PC-9 (cell line): Measurements from ENCODE around the gene BCDIN3D. TPM values are rescaled to one million over a fixed set of nuclear protein-coding genes. Genes with fewer than 3 reads are reported as not detected.

Source experiments
- BruUV-seq: library from RNA; stranded (reverse); fragments of 400-500 nt; replicated peaks from 2 replicates; lab custom pipeline; 2021; lab: Mats Ljungman, UMichigan
- CTCF ChIA-PET: fragments of 300-600 bp; sonication (Branson Sonifier 250); formaldehyde crosslinking; loops from one replicate; lab custom pipeline; 2022; ENCODE audit warnings: antibody characterized with exemption; lab: Charles Lee
- POLR2A ChIA-PET: fragments of 300-600 bp; sonication (Branson Sonifier 250); formaldehyde crosslinking; loops from one replicate; lab custom pipeline; 2022; ENCODE audit warnings: antibody characterized with exemption; ENCODE audit not compliant: unreplicated experiment; lab: Charles Lee
- DNase-seq, 2 experiments: peaks; one replicate each; pipeline versions ENCODE4 v3.0.0 to v3.0.0-alpha.2; 2015 to 2022; ENCODE audit warnings: mixed read lengths in 1 of 2
- H2AFZ ChIP-seq: fragments of 200-600 bp; sonication (generic); 2 replicates; pipeline ENCODE4 v1.8.1; 2017; ENCODE audit warnings: antibody characterized with exemption
- H3F3A ChIP-seq: fragments of 200-600 bp; sonication (generic); 2 replicates; pipeline ENCODE4 v1.8.1; 2017; ENCODE audit warnings: antibody characterized with exemption, mild to moderate bottlenecking, low read depth; ENCODE audit not compliant: insufficient read depth
- H3K27ac ChIP-seq: fragments of 200-600 bp; sonication (generic); 2 replicates; pipeline ENCODE4 v1.6.1; 2016; ENCODE audit warnings: mixed run types
- H3K27me3 ChIP-seq: fragments of 200-600 bp; sonication (generic); 2 replicates; pipeline ENCODE4 v1.6.1; 2016; ENCODE audit warnings: low read depth, mixed run types; ENCODE audit not compliant: insufficient read depth
- H3K36me3 ChIP-seq: fragments of 200-600 bp; sonication (generic); 2 replicates; pipeline ENCODE4 v1.6.1; 2016; ENCODE audit warnings: low read depth, mixed run types
- H3K4me1 ChIP-seq: fragments of 200-600 bp; sonication (generic); replicated peaks from 2 replicates; pipeline ENCODE4 v1.6.1; 2016; ENCODE audit warnings: mixed run types; ENCODE audit not compliant: insufficient read depth
- H3K4me2 ChIP-seq: fragments of 200-600 bp; sonication (generic); 2 replicates; pipeline ENCODE4 v1.6.1; 2017; ENCODE audit warnings: mixed run types
- H3K4me3 ChIP-seq: fragments of 200-600 bp; sonication (generic); 2 replicates; pipeline ENCODE4 v1.6.1; 2016; ENCODE audit warnings: mixed run types
- H3K79me2 ChIP-seq: fragments of 200-600 bp; sonication (generic); 2 replicates; pipeline ENCODE4 v1.6.1; 2017; ENCODE audit warnings: low read depth, mixed run types
- H3K9me2 ChIP-seq: fragments of 200-600 bp; sonication (generic); 2 replicates; pipeline ENCODE4 v1.8.1; 2017; ENCODE audit warnings: mild to moderate bottlenecking; ENCODE audit not compliant: insufficient read depth
- H3K9me3 ChIP-seq: fragments of 200-600 bp; sonication (generic); 2 replicates; pipeline ENCODE4 v1.8.1; 2016; ENCODE audit warnings: low read depth; ENCODE audit not compliant: insufficient read depth
- H4K20me1 ChIP-seq: fragments of 200-600 bp; sonication (generic); 2 replicates; pipeline ENCODE4 v1.8.1; 2017; ENCODE audit not compliant: insufficient read depth
- CTCF ChIP-seq: fragments of 200-600 bp; sonication (generic); conservative IDR thresholded peaks from 2 replicates; pipeline ENCODE4 v1.6.1; 2017; ENCODE audit warnings: mixed run types, antibody characterized with exemption, mild to moderate bottlenecking, moderate library complexity
- EZH2 ChIP-seq: fragments of 200-600 bp; sonication (generic); IDR thresholded peaks from 2 replicates; pipeline ENCODE4 v1.8.0; 2017; ENCODE audit warnings: antibody characterized with exemption, low read depth
- intact Hi-C: fragments of 100-400 bp; cut with micrococcal nuclease; formaldehyde crosslinking; loops from one replicate; pipeline ENCODE4 v1.10.0; 2022; ENCODE audit not compliant: unreplicated experiment
- total RNA-seq: library from RNA; stranded (reverse); gene quantifications from 2 replicates; pipeline ENCODE4 v1.2.3, GENCODE V29; 2021

Gene BCDIN3D
- total RNA-seq, 1 experiment from 2014 or later, result 4.7 TPM

GRCh38 chr12:49870501-49871262 lies 27.8 kb upstream of the BCDIN3D start:
- Histone ChIP-seq H3K36me3 (no peaks in the 10 kb centered on the region), H4K20me1 (no peaks in the 10 kb centered on the region), H3K27me3 (no peaks in the 10 kb centered on the region), H3K4me1 (peaks cover 30% of the 10 kb centered on the region), H3K4me2 (no peak overlapping the region), H3K4me3 (no peak overlapping the region), H3K9me3 (no peaks in the 10 kb centered on the region), H3K9me2 (no peaks in the 10 kb centered on the region), H2AFZ (no peak overlapping the region), H3K79me2 (no peaks in the 10 kb centered on the region), H3K27ac (no peak overlapping the region), H3F3A (peaks cover 8% of the 10 kb centered on the region; the same call in 1 of the 2 replicates)
- BruUV-seq, result no TSS peak
- TF ChIP-seq EZH2 (no peak), CTCF (no peak)
- CTCF ChIA-PET, result no interaction called here
- POLR2A ChIA-PET, result no interaction called here
- intact Hi-C loops, result no loop called here
- DNase-seq, result no peak

- H3F3A ChIP-seq, result peaks cover 8% of the 10 kb centered on the region; the same call in 1 of the 2 replicates
- no peak for DNase-seq
- BruUV-seq, result no TSS peak
- H4K20me1 ChIP-seq, result no peaks in the 10 kb centered on the region
- TF ChIP-seq EZH2 (no peak), CTCF (no peak)
- H3K4me1 ChIP-seq, result peaks cover 30% of the 10 kb centered on the region
- H3K4me2 ChIP-seq, result no peak overlapping the region
- H3K27ac ChIP-seq, result no peak overlapping the region
- H3K79me2 ChIP-seq, result no peaks in the 10 kb centered on the region
- no peaks in the 10 kb centered on the region for H3K9me2 ChIP-seq
- no peak overlapping the region for H3K4me3 ChIP-seq
- H2AFZ ChIP-seq, result no peak overlapping the region
- no peaks in the 10 kb centered on the region for H3K27me3 ChIP-seq
- POLR2A ChIA-PET, result interaction anchor here (0.6 to 1.2 kb wide), 2 partner anchors 22 to 41 kb away, joined by 5 to 6 read pairs; partner anchors contain the start of gene NCKAP5L
- intact Hi-C loops, result loop anchor here (1.0 to 5.0 kb wide), 4 partner anchors 37 to 297 kb away; partner anchors contain the start of gene CERS5
- no peaks in the 10 kb centered on the region for H3K9me3 ChIP-seq
- no peaks in the 10 kb centered on the region for H3K36me3 ChIP-seq
- CTCF ChIA-PET, result interaction anchor here (1.0 to 1.6 kb wide), 3 partner anchors 76 to 98 kb away, joined by 4 to 6 read pairs (median 4); no protein-coding TSS in a partner anchor
Observed at GRCh38 chr12:49869816-49870500, 27.1 kb upstream of the BCDIN3D start.
